WTC11 (cell line): ENCODE measurements around the gene LNX2. TPM values are rescaled to one million over a fixed set of nuclear protein-coding genes. Genes with fewer than 3 reads are reported as not detected.

Source experiments
- AR ChIP-seq: fragments of 250-450 bp; sonication (Bioruptor Pico); IDR thresholded peaks from 2 replicates; pipeline ENCODE4 v1.9.0; 2021; ENCODE audit warnings: mild to moderate bottlenecking
- ARID4B ChIP-seq: sonication (generic); formaldehyde crosslinking; IDR thresholded peaks from 2 replicates; pipeline ENCODE4 v1.8.0; 2023; ENCODE audit warnings: missing genetic modification reagents, mild to moderate bottlenecking, borderline replicate concordance
- ATF1 ChIP-seq: sonication (generic); formaldehyde crosslinking; IDR thresholded peaks from 2 replicates; pipeline ENCODE4 v1.8.1; 2023; ENCODE audit warnings: mild to moderate bottlenecking, moderate library complexity, missing genetic modification reagents
- ATF3 ChIP-seq: sonication (generic); formaldehyde crosslinking; conservative IDR thresholded peaks from 2 replicates; pipeline ENCODE4 v1.8.1; 2022; ENCODE audit warnings: mild to moderate bottlenecking, missing genetic modification reagents
- CDX4 ChIP-seq: fragments of 250-450 bp; sonication (Bioruptor Pico); IDR thresholded peaks from 2 replicates; pipeline ENCODE4 v1.9.0; 2021; ENCODE audit warnings: moderate library complexity, mild to moderate bottlenecking, inconsistent platforms, borderline replicate concordance
- ETV6 ChIP-seq: sonication (generic); formaldehyde crosslinking; IDR thresholded peaks from 2 replicates; pipeline ENCODE4 v1.8.1; 2022; ENCODE audit warnings: mild to moderate bottlenecking, missing genetic modification reagents
- HMGXB4 ChIP-seq: sonication (generic); formaldehyde crosslinking; IDR thresholded peaks from 2 replicates; pipeline ENCODE4 v1.8.1; 2023; ENCODE audit warnings: mild to moderate bottlenecking, moderate library complexity, missing genetic modification reagents
- IRF1 ChIP-seq: sonication (generic); formaldehyde crosslinking; IDR thresholded peaks from 2 replicates; pipeline ENCODE4 v1.8.0; 2023; ENCODE audit warnings: missing genetic modification reagents
- MYBL2 ChIP-seq: sonication (generic); formaldehyde crosslinking; IDR thresholded peaks from 2 replicates; pipeline ENCODE4 v1.8.1; 2023; ENCODE audit warnings: mild to moderate bottlenecking, moderate library complexity, missing genetic modification reagents
- OVOL2 ChIP-seq: fragments of 250-450 bp; sonication (Bioruptor Pico); IDR thresholded peaks from 2 replicates; pipeline ENCODE4 v1.9.0; 2021; ENCODE audit warnings: mild to moderate bottlenecking, borderline replicate concordance
- PRDM15 ChIP-seq: sonication (generic); formaldehyde crosslinking; IDR thresholded peaks from 2 replicates; pipeline ENCODE4 v1.8.0; 2022; ENCODE audit warnings: missing genetic modification reagents
- SOX15 ChIP-seq: fragments of 250-450 bp; sonication (Bioruptor Pico); IDR thresholded peaks from 2 replicates; pipeline ENCODE4 v1.9.0; 2021; ENCODE audit warnings: mild to moderate bottlenecking
- TEAD1 ChIP-seq: sonication (generic); formaldehyde crosslinking; IDR thresholded peaks from 2 replicates; pipeline ENCODE4 v1.8.0; 2022; ENCODE audit warnings: mild to moderate bottlenecking, missing genetic modification reagents
- ZNF232 ChIP-seq: sonication (generic); formaldehyde crosslinking; IDR thresholded peaks from 2 replicates; pipeline ENCODE4 v1.8.0; 2022; ENCODE audit warnings: mild to moderate bottlenecking, missing genetic modification reagents
- ZNF671 ChIP-seq: fragments of 250-450 bp; sonication (Bioruptor Pico); IDR thresholded peaks from 2 replicates; pipeline ENCODE4 v1.8.0; 2021; ENCODE audit warnings: mild to moderate bottlenecking
- total RNA-seq: library from RNA; stranded (reverse); gene quantifications from 3 replicates; pipeline ENCODE4 v1.2.3, GENCODE V29; 2021
- TF ChIP-seq, protein P1 (sequence below): sonication (generic); formaldehyde crosslinking; IDR thresholded peaks from 2 replicates; pipeline ENCODE4 v1.8.1; 2023; ENCODE audit warnings: mild to moderate bottlenecking, missing genetic modification reagents, moderate library complexity
- TF ChIP-seq, protein P2 (sequence below): fragments of 250-450 bp; sonication (Bioruptor Pico); IDR thresholded peaks from 2 replicates; pipeline ENCODE4 v2.1.2; 2022; ENCODE audit warnings: mild to moderate bottlenecking, moderate library complexity
- TF ChIP-seq, protein P3 (sequence below): fragments of 250-450 bp; sonication (Bioruptor Pico); IDR thresholded peaks from 2 replicates; pipeline ENCODE4 v1.8.0; 2021; ENCODE audit warnings: mild to moderate bottlenecking

Gene LNX2
- total RNA-seq, 1 experiment from 2014 or later: 10.1 TPM

DNA sequence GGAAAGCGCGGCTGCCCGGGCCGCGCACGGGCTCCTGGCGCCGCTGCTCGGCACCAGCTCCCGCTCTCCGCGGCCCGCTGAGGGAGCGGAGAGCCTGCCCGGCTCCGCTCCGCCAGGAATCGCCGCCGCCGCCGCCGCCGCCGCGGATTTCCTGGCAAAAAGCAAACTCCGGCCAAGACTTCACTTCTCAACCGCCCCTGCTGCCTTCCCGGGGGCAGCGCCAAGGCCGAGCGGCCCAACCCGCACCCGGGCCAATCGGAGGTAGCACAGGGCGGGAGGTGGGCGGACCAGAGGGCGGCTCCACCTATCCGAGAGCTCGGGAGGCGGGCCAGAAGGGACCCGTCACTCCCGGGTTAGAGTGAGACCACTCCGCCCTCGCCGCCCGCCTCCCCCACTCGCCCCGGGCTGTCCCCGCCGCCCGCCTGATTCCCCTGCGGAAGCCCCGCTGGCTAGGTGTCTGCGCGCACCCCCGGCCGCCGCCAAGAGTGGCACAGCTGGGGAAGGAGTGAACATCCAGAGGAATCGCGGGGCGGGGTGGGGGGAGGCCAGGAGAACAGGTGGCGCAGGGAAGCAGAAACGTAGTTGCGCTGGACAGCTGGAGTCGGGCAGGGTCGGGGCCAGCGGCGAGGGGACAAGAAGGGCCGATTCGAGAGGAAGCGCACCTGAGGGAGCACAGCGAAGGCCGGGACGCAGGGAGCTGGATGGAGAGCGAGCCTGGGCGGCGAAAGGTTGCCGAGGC, at the start of gene LNX2 (continued):
- TF ChIP-seq, protein P1, sequence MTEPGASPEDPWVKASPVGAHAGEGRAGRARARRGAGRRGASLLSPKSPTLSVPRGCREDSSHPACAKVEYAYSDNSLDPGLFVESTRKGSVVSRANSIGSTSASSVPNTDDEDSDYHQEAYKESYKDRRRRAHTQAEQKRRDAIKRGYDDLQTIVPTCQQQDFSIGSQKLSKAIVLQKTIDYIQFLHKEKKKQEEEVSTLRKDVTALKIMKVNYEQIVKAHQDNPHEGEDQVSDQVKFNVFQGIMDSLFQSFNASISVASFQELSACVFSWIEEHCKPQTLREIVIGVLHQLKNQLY: no peak
- no peak for TF ChIP-seq OVOL2 (CRISPR knock-in tag)
- 0 out of 2 replicates have a peak, but pooled peaks have one; percentile 51 for TF ChIP-seq ZNF232 (CRISPR knock-in tag)
- TF ChIP-seq, protein P2, sequence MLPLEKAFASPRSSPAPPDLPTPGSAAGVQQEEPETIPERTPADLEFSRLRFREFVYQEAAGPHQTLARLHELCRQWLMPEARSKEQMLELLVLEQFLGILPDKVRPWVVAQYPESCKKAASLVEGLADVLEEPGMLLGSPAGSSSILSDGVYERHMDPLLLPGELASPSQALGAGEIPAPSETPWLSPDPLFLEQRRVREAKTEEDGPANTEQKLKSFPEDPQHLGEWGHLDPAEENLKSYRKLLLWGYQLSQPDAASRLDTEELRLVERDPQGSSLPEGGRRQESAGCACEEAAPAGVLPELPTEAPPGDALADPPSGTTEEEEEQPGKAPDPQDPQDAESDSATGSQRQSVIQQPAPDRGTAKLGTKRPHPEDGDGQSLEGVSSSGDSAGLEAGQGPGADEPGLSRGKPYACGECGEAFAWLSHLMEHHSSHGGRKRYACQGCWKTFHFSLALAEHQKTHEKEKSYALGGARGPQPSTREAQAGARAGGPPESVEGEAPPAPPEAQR (CRISPR knock-in tag): no peak
- no peak for TF ChIP-seq SOX15 (CRISPR knock-in tag)
- TF ChIP-seq IRF1 (CRISPR knock-in tag): no peak; the same call in 1 of the 2 replicates
- TF ChIP-seq CDX4 (CRISPR knock-in tag): no peak
- no peak for TF ChIP-seq AR
- no peak for TF ChIP-seq ETV6
- no peak for TF ChIP-seq ARID4B (CRISPR knock-in tag)
- TF ChIP-seq ATF3 (CRISPR knock-in tag): no peak
- TF ChIP-seq HMGXB4 (CRISPR knock-in tag): peak; percentile 47; the same call in 1 of the 2 replicates
- TF ChIP-seq, protein P3, sequence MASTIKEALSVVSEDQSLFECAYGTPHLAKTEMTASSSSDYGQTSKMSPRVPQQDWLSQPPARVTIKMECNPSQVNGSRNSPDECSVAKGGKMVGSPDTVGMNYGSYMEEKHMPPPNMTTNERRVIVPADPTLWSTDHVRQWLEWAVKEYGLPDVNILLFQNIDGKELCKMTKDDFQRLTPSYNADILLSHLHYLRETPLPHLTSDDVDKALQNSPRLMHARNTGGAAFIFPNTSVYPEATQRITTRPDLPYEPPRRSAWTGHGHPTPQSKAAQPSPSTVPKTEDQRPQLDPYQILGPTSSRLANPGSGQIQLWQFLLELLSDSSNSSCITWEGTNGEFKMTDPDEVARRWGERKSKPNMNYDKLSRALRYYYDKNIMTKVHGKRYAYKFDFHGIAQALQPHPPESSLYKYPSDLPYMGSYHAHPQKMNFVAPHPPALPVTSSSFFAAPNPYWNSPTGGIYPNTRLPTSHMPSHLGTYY: no peak
- no peak for TF ChIP-seq ZNF671 (CRISPR knock-in tag)
- TF ChIP-seq PRDM15 (CRISPR knock-in tag): peak; percentile 96
- TF ChIP-seq ATF1: no peak
- 0 out of 2 replicates have a peak, but pooled peaks have one; percentile 29 for TF ChIP-seq MYBL2
- no peak for TF ChIP-seq TEAD1 (CRISPR knock-in tag)
